Fibroblast of the conjunctiva (primary cell): Measurements from ENCODE around the gene FCRL3.

ENCODE experiments used
- DNase-seq: peaks from one replicate; pipeline ENCODE4 v3.0.0-alpha.2; 2010; ENCODE audit warnings: low read depth

The FCRL3 gene

DNA sequence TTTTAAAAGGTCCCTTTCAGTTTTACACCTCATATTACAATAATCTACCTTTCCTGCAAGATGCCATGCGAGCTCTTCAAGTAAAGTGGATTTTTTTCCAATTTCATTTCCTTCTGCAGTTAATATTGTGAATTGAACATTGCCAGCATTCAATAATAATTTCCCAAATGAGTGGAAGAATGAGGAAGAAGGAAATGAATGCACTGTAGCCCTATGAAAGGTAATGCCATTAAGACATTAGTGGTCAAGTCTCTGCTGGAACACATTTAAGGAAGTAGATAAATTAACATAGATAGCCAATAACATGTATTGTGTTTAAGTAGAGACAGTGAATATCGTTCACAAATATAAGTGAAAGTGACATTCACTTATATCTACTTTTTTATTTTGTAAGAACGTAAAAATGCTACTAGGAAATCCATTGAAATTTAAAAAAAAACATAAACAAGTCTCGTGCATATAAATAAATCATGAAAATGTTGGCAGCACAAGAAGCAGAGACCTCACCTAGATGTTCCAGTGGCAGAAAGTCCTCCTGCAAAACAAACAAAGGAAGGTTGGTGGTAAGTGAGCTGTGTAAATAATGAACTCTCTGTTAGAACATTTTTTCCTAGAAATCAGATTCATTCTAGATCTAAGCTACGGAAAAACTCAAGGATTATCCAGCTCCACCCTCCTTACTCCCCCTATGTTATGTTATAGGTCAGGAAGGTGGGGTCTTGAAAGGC, 17.7 kb downstream of the FCRL3 start:
- DNase-seq = no peak

- no peak for DNase-seq
Measured at GRCh38 chr1:157678721-157679120, 21.8 kb downstream of the FCRL3 start.

DNA sequence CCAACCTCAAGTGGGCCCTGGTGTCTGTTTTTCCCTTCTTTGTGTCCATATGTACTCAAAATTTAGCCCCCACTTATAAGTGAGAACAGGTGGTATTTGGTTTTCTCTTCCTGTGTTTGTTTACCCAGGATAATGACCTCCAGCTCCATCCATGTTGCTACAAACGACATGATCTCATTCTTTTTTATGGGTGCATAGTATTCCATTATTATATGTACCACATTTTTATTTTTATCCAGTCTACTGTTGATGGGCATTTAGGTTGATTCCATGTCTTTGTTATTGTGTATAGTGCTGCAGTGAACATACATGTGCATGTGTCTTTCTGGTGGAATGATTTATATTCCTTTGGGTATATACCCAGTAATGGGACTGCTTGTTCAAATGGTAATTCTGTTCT, 27.6 kb downstream of the FCRL3 start:
- DNase-seq = no peak

GRCh38 chr1:157671895-157672294, 28.7 kb downstream of the FCRL3 start:
- no peak for DNase-seq

GRCh38 chr1:157659576-157660247, 40.9 kb downstream of the FCRL3 start:
- DNase-seq = no peak

- DNase-seq = no peak
Measured at GRCh38 chr1:157658571-157658970, 42.0 kb downstream of the FCRL3 start.

DNA sequence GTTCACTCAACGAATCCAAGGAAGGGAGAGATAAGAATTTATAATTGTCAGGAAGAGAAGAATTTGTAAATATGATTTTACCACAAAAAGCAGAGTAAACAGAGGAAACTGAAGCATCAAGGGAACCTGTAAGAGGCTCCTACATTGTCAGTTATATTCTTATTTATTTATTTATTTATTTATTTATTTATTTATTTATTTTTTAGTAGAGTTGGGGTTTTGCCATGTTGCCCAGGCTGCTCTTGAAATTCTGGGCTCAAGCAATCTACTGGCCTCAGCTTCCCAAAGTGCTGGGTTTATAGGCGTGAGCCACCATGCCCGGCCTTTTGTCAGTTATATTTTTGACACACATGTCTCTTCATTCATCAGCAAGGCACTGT, 47.1 kb downstream of the FCRL3 start:
- no peak for DNase-seq

DNA sequence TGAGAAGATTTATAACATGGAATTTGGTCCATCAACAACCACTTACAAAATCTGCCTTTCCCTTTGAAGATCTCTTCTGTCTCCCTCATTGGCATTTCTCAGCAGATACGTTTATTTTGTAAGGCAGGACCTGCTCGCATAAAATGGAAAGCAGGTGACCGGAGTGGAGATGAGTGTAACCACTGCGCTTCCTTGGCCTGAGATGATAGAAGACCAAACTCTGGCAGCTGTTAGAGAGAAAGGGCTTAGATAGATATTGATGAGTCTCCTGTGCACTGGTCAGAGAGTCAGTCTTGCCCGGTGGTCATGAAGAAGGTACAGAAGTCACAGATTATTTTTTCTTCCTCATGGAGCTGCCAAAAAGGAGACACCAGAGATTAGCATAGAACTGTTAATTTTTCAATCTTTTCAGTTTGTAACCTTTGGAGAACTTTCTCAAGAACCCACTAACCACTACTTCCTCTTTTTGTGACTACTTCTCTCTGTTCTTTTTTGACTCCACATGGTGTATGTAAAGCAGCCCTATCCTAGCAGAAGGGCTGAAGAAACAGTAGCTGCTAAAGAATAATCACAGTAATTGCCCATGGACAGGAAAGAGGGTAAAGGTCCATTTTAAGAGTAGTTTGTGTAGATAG, 47.6 kb downstream of the FCRL3 start:
- DNase-seq = no peak

DNA sequence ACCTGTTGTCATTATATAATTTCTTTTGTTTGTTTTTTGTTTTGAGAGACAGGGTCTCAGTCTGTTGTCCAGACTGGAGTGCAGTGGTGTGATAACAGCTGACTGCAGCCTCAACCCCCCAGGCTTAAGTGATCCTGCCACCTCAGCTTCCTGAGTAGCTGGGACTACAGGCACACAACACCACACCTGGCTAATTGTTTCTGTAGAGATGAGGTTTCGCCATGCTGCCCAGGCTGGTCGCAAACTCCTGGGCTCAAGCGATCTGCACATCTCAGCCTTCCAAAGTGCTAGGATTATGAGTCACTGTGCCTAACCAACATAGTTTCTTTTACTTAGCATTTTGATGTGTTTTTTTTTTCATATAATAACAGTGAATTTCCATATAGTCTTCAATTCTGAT, 52.3 kb downstream of the FCRL3 start:
- DNase-seq = no peak

DNA sequence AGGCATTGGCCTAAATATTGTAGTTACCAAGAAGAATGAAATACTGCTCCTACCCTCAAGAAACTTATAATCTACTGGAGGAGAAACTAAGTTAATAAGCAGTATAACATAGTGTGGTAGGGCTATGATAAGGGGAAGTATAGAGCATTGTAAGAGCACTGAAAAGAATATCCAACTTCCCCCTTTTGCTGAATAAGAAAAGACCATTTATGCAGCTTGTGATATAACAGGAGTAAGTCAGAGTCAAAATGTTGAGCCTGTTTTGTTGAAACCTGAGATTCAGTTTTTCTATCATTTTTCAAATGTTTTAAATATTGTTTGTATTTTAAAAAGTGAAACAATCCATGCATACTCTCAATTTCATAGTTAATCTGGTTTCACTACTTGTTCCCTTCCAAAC, 54.4 kb downstream of the FCRL3 start:
- no peak for DNase-seq

- no peak for DNase-seq
Measured at GRCh38 chr1:157641177-157641576, 59.4 kb downstream of the FCRL3 start.

DNA sequence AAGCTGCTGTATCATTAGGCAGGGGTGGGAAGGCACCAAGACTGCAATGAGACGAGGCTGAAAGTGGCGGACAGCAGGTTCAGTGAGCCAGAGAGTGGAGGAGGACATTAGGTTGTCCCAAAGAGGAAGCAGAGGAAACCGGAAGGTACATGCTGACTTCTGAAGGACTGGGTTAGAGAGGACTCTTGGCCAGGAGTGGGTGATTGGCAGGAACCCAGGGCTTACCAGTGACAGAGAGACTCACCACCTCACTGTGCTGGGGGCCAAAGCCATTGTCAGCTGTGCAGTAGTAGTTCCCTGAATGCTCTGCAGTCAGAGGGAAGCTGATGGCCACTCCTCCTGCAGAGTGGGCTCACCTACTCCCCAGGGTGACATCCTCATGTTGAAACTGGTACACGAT, 60.8 kb downstream of the FCRL3 start:
- no peak for DNase-seq

DNA sequence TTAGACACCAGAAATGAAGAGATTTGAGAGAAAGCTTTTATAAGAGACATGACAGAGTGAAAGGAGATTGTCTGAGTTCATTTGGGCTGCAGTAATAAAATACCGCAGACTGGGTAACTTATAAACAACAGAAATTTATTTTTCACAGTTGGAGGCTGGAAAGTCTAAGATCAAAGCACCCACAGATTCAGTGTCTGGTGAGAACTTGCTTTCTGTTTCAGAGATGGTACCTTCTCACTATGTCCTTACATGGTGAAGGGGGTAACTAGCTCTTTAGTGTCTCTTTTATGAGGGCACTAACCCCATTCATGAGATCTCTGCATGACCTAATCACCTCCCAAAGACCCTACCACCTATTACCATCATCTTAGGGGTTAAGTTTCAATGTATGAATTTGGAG, 71.8 kb downstream of the FCRL3 start:
- DNase-seq = no peak
